ENCODE measurements around the gene VWF. TPM values are rescaled to one million over a fixed set of nuclear protein-coding genes. Genes with fewer than 3 reads are reported as not detected.

VWF gene
- total and polyA plus RNA-seq, 2 donors, result 61.8 to 97.0 TPM

DNA sequence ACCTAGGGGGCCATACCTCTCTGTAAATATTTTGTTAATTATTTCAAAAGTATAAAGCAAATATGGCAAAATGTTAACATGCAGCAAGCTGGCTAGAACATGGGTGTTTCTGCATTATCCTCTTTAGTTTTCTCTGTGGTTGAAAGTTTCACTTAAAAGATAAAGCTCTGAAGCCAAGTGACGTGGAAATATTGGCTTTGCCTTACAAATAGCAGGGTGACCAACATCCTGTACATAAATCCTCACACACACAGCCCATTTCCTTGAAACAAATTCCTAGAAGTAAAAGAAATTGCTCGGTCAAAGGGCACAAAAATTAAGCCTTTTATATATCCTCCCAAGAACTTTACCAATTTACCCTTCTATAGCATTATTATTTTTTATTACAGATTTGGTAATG lies 10.6 kb upstream of the VWF start:
- WGBS, result 55% methylated on average over 2 of the region's 2 CpGs

GRCh38 chr12:6133642-6134041 lies 9.2 kb upstream of the VWF start:
- H3K36me3 ChIP-seq (ENCODE audit: insufficient read depth), result no peaks in the 10 kb centered on the region
- no peak overlapping the region for H3K27ac ChIP-seq (ENCODE audit: low read depth)
- no peak overlapping the region for H3K4me3 ChIP-seq (ENCODE audit: low read depth, low read length)
- no peak for DNase-seq (ENCODE audit: extremely low spot score)
- H3K4me1 ChIP-seq (ENCODE audit: insufficient read depth), result no peaks in the 10 kb centered on the region
- WGBS, result 92% methylated on average over 18 of the region's 18 CpGs

More for the DNA sequence above, 10.6 kb upstream of the VWF start:
- Histone ChIP-seq H3K4me1 (ENCODE audit: insufficient read depth) (no peaks in the 10 kb centered on the region), H3K4me3 (ENCODE audit: low read depth, low read length) (no peak overlapping the region), H3K27ac (ENCODE audit: low read depth) (no peak overlapping the region), H3K36me3 (ENCODE audit: insufficient read depth) (no peaks in the 10 kb centered on the region)
- DNase-seq (ENCODE audit: extremely low spot score), result no peak

DNA sequence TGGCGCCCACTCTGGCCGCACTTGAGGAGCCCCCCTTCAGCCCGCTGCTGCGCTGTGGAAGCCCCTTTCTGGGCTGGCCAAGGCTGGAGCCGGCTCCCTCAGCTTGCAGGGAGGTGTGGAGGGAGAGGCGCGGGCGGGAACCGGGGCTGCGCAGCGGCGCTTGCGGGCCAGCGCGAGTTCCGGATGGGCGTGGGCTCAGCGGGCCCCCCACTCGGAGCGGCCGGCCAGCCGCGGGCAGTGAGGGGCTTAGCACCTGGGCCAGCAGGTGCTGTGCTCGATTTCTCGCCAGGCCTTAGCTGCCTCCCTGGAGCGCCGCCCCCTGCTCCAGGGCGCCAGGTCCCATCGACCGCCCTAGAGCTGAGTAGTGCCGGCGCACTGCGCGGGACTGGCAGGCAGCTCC lies 8.0 kb upstream of the VWF start:
- no peak for DNase-seq (ENCODE audit: extremely low spot score)
- Histone ChIP-seq H3K27ac (ENCODE audit: low read depth) (no peak overlapping the region), H3K4me3 (ENCODE audit: low read depth, low read length) (no peak overlapping the region), H3K4me1 (ENCODE audit: insufficient read depth) (no peaks in the 10 kb centered on the region), H3K36me3 (ENCODE audit: insufficient read depth) (no peaks in the 10 kb centered on the region)
- 80% methylated on average over 34 of the region's 34 CpGs for WGBS

GRCh38 chr12:6125310-6125608 lies 789 bp upstream of the VWF start:
- Histone ChIP-seq H3K27ac (ENCODE audit: low read depth) (no peak overlapping the region), H3K4me3 (ENCODE audit: low read depth, low read length) (no peak overlapping the region), H3K4me1 (ENCODE audit: insufficient read depth) (no peaks in the 10 kb centered on the region), H3K36me3 (ENCODE audit: insufficient read depth) (no peaks in the 10 kb centered on the region)
- DNase-seq (ENCODE audit: extremely low spot score), result no peak
- WGBS, result 86% methylated on average over 3 of the region's 3 CpGs

DNA sequence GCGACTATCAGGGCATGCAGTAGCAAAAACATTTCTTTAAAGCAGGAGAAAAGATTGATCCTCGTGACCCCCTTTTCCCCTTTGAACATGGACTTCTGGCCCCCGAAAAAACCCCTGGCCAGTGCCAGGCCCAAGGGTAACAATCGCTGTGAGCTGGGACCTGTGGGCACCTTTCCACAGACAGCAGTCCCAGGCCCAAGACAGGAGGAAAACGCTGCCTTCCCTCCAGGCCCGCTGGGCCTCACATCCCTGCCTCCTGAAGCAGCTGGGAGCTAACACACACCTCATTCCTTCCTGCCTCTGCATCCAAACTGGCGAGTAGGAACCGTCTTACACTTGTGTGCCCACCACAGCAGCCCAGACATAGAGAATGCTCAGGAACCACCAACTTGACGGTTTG lies 1.2 kb downstream of the VWF start:
- Histone ChIP-seq H3K4me3 (ENCODE audit: low read depth, low read length) (peak overlapping the region; percentile 21), H3K27ac (ENCODE audit: low read depth) (no peak overlapping the region)
- WGBS, result 79% methylated on average over 9 of the region's 9 CpGs

DNA sequence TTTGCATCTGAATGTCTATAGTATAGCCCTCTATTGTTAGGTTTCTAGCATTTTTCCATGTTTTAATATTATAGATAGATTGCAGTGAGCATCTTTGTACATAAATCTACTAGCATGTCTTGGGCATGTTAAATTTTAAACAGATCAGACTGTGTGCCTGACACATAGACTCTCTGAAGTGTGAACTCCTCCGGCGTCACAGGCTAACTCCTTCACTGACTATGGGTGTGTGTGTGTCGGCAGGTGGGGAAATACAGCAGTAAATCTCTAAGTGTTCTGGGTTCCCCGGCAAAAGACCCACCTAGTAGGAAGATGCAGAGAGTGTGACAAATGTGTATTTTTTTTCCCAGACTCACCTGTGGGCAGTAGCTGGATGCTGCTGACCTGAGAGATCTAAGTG lies 2.3 kb downstream of the VWF start:
- Histone ChIP-seq H3K36me3 (ENCODE audit: insufficient read depth) (no peaks in the 10 kb centered on the region), H3K4me1 (ENCODE audit: insufficient read depth) (no peaks in the 10 kb centered on the region), H3K4me3 (ENCODE audit: low read depth, low read length) (no peak overlapping the region), H3K27ac (ENCODE audit: low read depth) (no peak overlapping the region)
- WGBS, result 87% methylated on average over 4 of the region's 4 CpGs
- DNase-seq (ENCODE audit: extremely low spot score), result no peak

More for the DNA sequence above, 1.2 kb downstream of the VWF start:
- H3K4me1 ChIP-seq (ENCODE audit: insufficient read depth), result no peaks in the 10 kb centered on the region
- no peaks in the 10 kb centered on the region for H3K36me3 ChIP-seq (ENCODE audit: insufficient read depth)
- no peak for DNase-seq (ENCODE audit: extremely low spot score)

DNA sequence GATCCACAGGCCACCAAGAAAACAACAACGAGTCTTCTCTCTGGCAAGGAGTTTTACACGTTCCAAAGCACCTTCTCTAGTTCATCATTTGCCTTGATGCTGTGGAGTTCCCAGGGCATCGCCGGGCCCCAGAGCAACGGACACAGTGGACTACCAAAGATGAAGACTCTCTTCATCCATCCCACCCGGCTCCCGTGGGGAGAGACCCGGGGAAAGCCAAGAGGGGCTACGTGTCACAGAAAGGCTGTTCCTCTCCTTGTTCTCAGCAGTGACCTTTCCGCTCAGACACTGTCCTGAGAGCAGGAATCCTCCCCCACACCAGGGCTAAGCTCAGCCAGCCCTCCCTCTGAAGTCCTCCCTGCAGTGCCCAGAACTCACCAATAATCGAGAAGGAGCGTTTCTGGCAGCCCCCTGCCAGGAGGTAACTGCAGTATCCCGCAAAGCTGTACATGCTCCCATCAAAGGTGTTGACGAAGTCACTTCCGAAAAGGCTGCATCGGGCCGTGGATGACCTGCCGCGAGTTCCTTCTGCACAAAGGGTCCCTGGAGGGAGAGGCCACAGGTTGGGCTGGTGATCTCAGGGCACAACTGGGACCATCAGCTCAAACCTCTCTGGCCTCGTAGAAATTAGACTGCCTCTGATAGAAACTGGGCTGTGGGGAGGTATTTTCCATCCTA lies 3.5 kb downstream of the VWF start:
- H3K4me3 ChIP-seq (ENCODE audit: low read depth, low read length), result peak overlapping the region; percentile 1
- no peaks in the 10 kb centered on the region for H3K36me3 ChIP-seq (ENCODE audit: insufficient read depth)
- WGBS, result 82% methylated on average over 20 of the region's 20 CpGs
- H3K27ac ChIP-seq (ENCODE audit: low read depth), result no peak overlapping the region
- no peak for DNase-seq (ENCODE audit: extremely low spot score)
- no peaks in the 10 kb centered on the region for H3K4me1 ChIP-seq (ENCODE audit: insufficient read depth)

- Histone ChIP-seq H3K4me1 (ENCODE audit: insufficient read depth) (no peaks in the 10 kb centered on the region), H3K4me3 (ENCODE audit: low read depth, low read length) (no peak overlapping the region), H3K36me3 (ENCODE audit: insufficient read depth) (no peaks in the 10 kb centered on the region), H3K27ac (ENCODE audit: low read depth) (no peak overlapping the region)
- WGBS, result 74% methylated on average over 9 of the region's 9 CpGs
- DNase-seq (ENCODE audit: extremely low spot score), result no peak
Observed at GRCh38 chr12:6118891-6119568, 5.4 kb downstream of the VWF start.

DNA sequence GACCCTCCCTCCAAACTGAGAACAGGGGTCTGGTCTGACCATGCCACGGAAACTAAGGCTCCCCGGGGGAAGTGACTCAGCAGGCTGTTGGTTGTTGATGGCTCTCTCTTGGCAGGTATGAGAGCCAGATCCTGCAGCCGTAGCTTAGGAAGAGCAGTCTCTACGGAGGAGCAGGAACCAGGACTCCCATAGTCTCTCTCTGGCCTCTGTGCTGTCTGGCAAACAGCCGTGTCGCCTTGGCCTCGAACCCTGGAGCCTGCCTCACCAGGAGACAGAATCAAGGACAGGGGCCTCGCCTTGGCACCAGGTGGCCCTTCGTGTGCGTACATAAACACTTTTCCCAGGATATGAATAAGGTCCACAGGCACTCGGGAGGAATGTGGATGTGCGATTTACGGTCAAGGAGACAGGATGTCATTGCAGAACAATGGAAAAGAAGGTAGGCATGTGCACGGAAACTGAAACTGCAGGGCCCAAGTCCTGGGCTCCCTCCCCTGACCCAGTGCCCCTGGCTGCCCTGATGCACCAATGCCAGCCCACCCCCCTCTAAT lies 7.9 kb downstream of the VWF start:
- no peak for DNase-seq (ENCODE audit: extremely low spot score)
- no peak overlapping the region for H3K4me3 ChIP-seq (ENCODE audit: low read depth, low read length)
- H3K27ac ChIP-seq (ENCODE audit: low read depth), result no peak overlapping the region
- no peaks in the 10 kb centered on the region for H3K4me1 ChIP-seq (ENCODE audit: insufficient read depth)
- no peaks in the 10 kb centered on the region for H3K36me3 ChIP-seq (ENCODE audit: insufficient read depth)
- WGBS, result 75% methylated on average over 14 of the region's 14 CpGs

DNA sequence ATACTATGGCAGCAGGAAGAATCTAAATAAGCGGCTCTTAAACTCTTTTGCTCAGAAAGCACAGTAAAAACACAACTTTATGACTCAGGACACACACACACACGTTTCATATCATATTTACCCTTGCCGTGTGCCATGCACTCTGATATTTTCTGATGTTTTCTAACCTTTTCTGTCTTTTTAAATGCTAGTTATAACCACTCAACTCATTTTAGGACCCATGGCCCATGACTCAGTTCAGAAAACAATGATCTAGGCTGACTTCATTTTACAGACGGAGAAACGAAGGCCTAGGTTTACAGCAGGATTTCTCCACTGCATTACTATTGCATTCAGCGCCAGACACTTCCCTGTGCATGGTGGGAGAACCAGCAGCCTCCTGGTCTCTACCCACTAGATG lies 9.1 kb downstream of the VWF start:
- no peaks in the 10 kb centered on the region for H3K36me3 ChIP-seq (ENCODE audit: insufficient read depth)
- no peak overlapping the region for H3K4me3 ChIP-seq (ENCODE audit: low read depth, low read length)
- H3K4me1 ChIP-seq (ENCODE audit: insufficient read depth), result no peaks in the 10 kb centered on the region
- no peak overlapping the region for H3K27ac ChIP-seq (ENCODE audit: low read depth)
- WGBS, result 87% methylated on average over 6 of the region's 6 CpGs
- no peak for DNase-seq (ENCODE audit: extremely low spot score)

DNA sequence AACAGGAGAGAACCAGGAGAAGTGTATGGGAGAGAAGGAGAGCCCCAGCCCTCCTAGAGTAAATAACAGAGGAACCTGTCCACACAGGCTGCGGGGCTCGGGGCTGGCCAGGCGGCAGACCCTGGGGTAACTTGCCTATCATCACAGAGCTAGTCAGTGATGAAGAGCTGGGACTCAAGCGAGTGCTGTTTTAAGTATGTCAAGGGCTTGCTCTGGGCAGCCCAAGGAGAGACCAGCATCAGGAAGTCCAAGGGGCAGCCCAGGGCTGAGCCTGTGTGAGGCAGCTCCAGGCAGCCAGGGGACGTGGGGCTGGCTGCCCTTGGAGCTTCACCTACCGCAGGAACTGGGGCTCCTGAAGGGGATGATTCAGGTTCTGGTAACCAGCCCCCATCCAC lies 10.0 kb downstream of the VWF start:
- DNase-seq (ENCODE audit: extremely low spot score), result no peak
- H3K4me1 ChIP-seq (ENCODE audit: insufficient read depth), result no peaks in the 10 kb centered on the region
- no peak overlapping the region for H3K4me3 ChIP-seq (ENCODE audit: low read depth, low read length)
- H3K27ac ChIP-seq (ENCODE audit: low read depth), result no peak overlapping the region
- WGBS, result 90% methylated on average over 6 of the region's 6 CpGs
- no peaks in the 10 kb centered on the region for H3K36me3 ChIP-seq (ENCODE audit: insufficient read depth)

GRCh38 chr12:6113691-6114475 lies 10.6 kb downstream of the VWF start:
- Histone ChIP-seq H3K4me1 (ENCODE audit: insufficient read depth) (no peaks in the 10 kb centered on the region), H3K36me3 (ENCODE audit: insufficient read depth) (no peaks in the 10 kb centered on the region), H3K27ac (ENCODE audit: low read depth) (no peak overlapping the region), H3K4me3 (ENCODE audit: low read depth, low read length) (no peak overlapping the region)
- no peak for DNase-seq (ENCODE audit: extremely low spot score)
- WGBS, result 81% methylated on average over 11 of the region's 11 CpGs

DNA sequence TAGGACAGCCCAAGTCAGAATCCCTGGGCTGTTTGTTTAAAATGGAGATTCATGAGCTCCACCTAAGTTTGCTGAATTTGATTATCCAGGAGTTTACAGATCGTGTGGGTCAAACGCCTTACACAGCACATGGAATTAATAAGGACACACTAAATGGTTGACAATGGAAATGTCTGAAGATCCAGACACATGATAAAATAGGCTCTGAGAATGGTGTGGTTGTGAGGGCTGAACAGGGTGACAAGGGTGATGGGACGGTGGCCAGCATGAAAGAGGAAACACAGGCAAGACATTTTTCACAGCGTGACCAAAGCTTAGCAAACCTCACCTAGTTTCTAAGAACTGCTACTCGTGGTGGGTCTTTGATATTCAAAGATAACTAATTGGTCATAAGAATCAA lies 12.5 kb downstream of the VWF start:
- no peaks in the 10 kb centered on the region for H3K36me3 ChIP-seq (ENCODE audit: insufficient read depth)
- WGBS, result 73% methylated on average over 5 of the region's 5 CpGs
- H3K27ac ChIP-seq (ENCODE audit: low read depth), result no peak overlapping the region
- H3K4me1 ChIP-seq (ENCODE audit: insufficient read depth), result no peaks in the 10 kb centered on the region
- no peak overlapping the region for H3K4me3 ChIP-seq (ENCODE audit: low read depth, low read length)
- DNase-seq (ENCODE audit: extremely low spot score), result no peak

GRCh38 chr12:6110006-6110405 lies 14.5 kb downstream of the VWF start:
- no peaks in the 10 kb centered on the region for H3K36me3 ChIP-seq (ENCODE audit: insufficient read depth)
- H3K27ac ChIP-seq (ENCODE audit: low read depth), result no peak overlapping the region
- DNase-seq (ENCODE audit: extremely low spot score), result no peak
- H3K4me3 ChIP-seq (ENCODE audit: low read depth, low read length), result no peak overlapping the region
- WGBS, result 92% methylated on average over 4 of the region's 4 CpGs
- no peaks in the 10 kb centered on the region for H3K4me1 ChIP-seq (ENCODE audit: insufficient read depth)
